ENCODE measurements around the gene MARCHF9.

MARCHF9 gene

DNA sequence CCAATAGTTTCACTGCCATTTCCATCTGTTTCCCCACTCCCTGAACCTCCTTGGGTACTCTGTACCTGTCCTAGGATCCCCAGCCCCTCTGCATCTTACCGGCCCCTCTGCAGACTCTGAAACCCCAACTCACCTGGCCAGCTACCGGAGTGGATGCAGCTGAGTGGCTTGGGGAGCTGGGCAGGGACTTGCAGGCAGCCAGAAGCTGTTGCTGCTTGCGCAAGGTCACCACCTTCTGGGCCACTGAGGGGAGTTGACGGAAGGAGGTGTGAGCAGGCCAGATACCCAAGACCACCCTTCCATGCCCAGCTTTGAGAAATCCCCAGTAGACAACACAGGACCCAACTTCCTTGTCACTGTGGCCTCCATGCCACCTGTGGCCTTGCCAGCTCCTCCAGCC lies 22.6 kb upstream of the MARCHF9 start:
- TF ChIP-seq GATA3 (IDR thresholded peaks at IDR 0.05; ENCODE audit: low read depth, low read length): no peak
- no peak for TF ChIP-seq GATA2 (IDR thresholded peaks at IDR 0.05; ENCODE audit: low read depth, low read length)

DNA sequence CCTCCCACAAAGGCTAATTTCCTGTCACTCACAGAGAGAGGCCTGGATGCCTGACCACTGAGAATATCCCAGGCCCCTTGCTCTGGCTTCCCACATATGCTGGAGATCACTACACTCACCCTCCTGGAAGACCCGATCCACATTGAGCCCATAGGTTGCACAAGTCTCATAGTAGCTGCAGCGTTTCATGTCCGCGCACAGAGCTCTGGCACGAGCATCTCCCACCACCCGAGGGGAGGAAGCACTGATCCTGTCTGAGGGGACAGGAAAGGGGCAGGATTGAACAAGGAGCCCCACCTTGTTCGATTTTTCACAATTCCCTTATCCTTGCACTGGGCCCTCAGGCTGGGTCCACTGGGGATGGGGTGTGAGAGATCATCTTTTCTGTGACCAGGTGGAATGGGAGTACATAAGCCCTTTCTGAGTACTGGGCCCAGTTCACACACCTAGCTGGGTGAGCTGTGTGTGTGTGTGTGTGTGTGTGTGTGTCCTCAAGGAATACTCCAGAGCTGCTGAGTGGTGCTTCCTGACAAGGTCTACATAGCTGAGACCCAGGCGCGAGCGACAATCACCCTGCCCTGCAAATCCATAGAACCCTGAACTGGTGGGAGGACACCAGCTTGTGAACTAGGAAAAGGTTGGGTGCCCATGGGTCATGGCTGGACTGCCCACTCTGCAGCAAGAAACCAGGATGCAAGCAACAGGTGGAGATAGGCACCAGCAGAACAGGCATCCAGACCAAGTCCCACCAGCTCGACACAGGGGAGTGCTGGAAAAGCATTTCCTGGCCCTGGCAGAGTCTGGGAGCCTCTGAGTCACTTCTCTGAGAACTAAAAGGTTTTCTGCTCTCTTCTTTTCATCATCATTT lies 21.9 kb upstream of the MARCHF9 start:
- TF ChIP-seq GATA2 (IDR thresholded peaks at IDR 0.05; ENCODE audit: low read depth, low read length): no peak
- TF ChIP-seq GATA3 (IDR thresholded peaks at IDR 0.05; ENCODE audit: low read depth, low read length): no peak

DNA sequence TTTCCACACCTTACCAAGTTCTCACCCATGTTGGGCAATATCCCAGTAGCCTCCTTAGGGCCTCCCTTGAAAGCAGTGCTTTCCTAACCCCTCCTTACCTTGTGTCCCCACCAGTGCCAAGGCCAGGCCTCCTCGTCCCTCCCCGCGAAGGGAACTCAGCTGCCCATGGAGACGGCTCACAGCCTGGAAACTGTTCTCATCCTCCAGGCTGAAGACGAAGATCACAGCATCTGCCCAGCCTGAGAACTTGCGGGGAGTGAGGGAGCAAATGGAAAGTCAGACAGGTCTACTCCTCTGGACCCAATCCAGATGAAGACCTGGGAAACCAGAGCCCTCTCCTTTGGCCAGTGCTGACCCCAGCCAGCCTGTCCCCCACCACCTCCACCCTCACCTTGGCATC lies 21.0 kb upstream of the MARCHF9 start:
- TF ChIP-seq GATA3 (IDR thresholded peaks at IDR 0.05; ENCODE audit: low read depth, low read length): no peak
- TF ChIP-seq GATA2 (IDR thresholded peaks at IDR 0.05; ENCODE audit: low read depth, low read length): no peak

DNA sequence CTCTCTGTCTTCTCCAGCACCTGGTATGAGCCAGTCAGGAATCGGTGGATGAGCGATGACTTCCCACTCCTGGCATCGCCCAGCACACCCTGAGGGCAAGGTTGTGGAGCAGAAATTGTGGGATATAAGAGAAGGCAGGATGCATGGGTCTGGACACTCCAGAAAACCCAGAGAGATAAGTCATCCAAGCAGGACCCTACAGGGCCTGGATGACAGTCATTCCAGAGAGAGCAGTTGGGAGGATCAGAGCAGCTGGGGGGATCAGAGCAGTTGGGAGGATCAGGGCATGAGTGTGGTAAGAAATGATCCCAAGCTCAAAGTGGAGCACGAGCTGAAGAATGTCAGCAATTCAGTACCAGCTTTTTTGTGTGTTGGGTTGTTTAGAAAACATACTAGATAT lies 20.3 kb upstream of the MARCHF9 start:
- no peak for TF ChIP-seq GATA2 (IDR thresholded peaks at IDR 0.05; ENCODE audit: low read depth, low read length)
- TF ChIP-seq GATA3 (IDR thresholded peaks at IDR 0.05; ENCODE audit: low read depth, low read length): no peak

DNA sequence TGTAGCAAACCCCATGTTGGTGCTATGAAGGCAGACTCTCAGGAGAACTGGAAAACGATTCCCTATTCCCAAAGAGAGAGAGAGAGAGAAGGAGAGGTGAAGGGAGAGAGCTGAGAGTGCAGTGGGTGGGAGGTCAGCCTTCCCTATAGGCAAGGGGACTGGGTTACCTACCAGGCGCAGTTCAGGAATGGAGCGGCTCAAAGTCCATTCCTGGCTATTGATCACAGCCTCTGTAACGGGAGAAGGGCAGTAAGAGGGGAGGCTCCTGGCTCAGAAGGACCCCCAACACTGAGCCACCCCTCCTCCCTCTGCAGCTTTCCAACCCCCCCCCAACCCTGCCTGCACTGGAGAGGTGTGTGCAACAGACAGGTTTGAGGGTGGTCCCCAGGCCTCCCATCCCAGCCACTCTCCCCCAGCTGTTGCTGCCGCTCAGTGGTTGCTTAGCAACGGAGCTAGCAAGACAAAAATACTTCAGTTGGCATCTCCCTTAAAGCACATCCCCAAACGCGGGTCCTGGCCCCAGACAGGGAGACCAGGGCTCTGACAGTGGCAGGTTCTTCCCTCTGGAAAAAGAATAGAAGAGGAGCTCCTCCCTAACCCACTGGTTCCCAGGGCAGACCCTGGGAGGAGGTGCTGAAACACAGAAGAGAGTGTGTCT lies 19.6 kb upstream of the MARCHF9 start:
- TF ChIP-seq GATA3 (IDR thresholded peaks at IDR 0.05; ENCODE audit: low read depth, low read length) (no peak), GATA2 (IDR thresholded peaks at IDR 0.05; ENCODE audit: low read depth, low read length) (no peak)

DNA sequence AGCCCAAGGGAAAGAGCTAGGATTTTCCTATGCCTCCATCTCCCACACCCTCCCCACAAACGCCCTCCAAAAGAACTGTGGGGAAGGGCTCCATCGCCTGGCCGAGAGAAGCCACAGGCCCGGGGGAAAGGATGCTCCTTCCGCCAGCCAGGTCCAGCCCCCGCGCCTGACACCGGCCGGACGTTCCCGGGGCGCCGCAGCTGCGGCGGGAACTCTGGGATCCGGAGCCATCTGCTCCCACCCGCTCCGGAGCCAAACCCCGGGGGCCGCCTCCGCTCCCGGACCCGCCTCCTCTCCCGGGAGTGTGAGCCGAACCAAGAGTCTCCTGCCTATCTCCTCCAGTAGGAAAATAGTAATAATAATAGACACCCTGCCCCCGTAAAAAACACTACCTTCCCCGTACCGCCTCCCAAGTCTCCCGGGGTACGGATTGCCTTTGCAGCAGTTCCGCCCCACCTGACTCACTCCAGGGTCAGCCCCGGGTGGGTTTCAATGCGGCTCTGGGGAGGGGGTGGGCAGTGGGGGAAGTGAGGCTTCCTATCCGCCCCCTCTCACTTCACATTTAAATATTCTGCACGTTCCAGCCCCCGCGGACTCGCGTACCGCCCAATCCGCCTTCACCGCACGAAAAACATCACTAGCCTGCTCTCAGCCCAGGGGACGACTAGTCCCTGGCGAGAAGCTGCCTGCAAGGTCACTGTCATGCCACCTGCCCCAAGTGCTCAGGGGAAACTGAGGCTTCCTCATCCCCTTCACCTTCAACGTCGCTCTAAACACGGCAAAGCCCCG lies 18.8 kb upstream of the MARCHF9 start:
- TF ChIP-seq GATA2 (IDR thresholded peaks at IDR 0.05; ENCODE audit: low read depth, low read length): no peak
- TF ChIP-seq GATA3 (IDR thresholded peaks at IDR 0.05; ENCODE audit: low read depth, low read length): no peak

DNA sequence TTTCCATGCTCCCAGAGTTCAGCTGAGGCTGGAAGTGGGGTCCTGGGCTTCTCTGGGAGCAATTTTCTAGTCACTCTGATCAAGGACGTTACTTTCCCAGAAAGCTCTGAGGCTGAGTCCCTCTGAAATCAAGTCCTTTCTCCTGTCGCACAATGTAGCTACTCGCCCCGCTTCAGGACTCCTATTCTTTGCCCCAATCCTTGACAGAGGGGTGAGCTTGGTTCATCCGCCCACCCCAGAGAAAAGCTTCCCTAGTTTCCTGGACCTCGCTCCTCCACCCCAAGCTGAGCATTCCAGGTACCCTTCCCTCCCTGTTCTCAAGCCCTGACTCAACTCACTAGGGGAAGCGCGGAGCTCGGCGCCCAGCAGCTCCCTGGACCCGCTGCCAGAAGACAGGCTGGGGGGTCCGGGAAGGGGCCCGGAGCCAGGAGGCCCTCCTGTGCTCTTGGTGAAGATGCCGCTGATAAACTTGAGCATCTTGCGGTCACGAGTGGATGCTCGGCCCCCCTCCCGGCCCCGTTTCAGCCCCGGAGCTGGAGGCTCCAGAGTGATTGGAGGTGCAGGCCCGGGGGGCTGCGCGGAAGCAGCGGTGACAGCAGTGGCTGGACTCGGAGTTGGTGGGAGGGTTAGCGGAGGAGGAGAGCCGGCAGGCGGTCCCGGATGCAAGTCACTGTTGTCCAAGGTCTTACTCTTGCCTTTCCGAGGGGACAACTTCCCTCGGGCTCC lies 18.0 kb upstream of the MARCHF9 start:
- TF ChIP-seq GATA2 (IDR thresholded peaks at IDR 0.05; ENCODE audit: low read depth, low read length) (no peak), GATA3 (IDR thresholded peaks at IDR 0.05; ENCODE audit: low read depth, low read length) (no peak)

DNA sequence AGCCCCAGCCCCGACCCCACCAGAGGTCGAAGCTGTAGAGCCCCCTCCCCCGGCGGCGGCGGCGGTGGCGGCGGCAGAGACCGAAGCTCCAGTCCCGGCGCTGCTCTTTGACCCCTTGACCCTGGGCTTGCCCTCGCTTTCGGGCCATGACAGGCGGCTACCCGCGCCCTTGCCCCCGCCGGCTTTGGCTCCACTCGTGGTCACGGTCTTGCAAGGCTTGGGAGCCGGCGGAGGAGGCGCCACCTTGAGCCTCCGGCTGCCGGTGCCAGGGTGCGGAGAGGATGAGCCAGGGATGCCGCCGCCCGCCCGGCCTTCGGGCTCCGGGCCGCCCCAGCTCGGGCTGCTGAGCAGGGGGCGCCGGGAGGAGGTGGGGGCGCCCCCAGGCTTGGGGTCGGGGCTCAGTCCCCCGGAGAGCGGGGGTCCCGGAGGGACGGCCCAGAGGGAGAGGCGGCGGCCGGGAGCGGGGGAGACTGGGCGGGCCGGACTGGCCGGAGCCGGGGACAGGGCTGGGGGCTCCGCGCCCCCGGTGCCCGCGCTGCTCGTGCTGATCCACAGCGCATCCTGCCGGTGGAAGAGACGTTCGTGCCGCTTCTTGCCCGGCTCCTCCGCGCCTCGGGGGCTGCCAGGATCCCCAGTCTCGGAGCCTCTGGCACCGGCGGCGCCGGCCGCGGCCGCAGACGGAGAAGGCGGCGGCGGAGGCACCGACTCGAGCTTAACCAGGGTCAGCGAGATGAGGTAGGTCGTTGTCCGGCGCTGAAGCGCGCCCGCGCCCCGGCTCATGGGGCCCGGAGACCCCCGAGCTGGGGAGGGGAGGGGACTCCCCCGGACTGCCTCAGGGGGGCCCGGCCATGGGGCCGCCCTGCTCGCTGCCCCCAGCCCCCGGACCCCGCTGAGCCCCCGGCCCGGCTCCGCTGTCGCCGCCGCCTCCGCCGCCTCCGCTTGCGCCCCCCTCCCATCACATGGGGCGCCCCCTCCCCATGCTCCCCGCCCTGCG lies 17.1 kb upstream of the MARCHF9 start:
- TF ChIP-seq GATA3 (IDR thresholded peaks at IDR 0.05; ENCODE audit: low read depth, low read length): no peak
- TF ChIP-seq GATA2 (IDR thresholded peaks at IDR 0.05; ENCODE audit: low read depth, low read length): no peak

DNA sequence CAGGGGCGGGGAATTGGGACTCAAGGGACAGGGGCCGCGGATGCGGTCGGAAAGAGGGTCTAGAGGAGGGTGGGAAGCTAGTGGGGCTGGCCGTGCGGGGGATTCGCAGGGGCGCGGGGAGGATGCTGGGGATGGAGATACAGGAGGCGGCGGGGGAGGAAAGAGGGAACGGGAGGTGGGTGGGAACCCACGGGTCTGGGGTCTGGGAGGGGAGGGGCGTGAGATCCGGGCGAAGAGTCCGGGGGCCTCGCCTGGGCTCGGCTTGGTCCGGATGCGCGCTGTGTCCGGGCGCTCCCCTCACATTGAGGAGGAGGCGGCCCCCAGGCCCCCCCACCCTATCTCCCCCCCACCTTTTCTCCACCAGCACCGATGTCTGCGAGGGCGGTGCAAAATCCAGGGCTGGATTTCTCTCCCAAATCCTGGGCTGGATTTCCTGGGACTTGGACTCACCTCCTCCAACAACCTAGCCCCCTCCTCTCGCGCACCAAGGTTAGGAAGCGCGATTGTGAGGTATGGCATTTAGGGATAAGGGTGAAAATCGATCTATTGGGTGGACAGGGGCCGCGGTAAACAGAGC lies 16.2 kb upstream of the MARCHF9 start, which contains the start of gene AGAP2:
TSS of gene AGAP2 (minus strand) at position 82 of the 577 bp plus-strand sequence. CDS start 496 bp downstream, outside the sequence.
- TF ChIP-seq GATA3 (IDR thresholded peaks at IDR 0.05; ENCODE audit: low read depth, low read length) (no peak), GATA2 (IDR thresholded peaks at IDR 0.05; ENCODE audit: low read depth, low read length) (no peak)

DNA sequence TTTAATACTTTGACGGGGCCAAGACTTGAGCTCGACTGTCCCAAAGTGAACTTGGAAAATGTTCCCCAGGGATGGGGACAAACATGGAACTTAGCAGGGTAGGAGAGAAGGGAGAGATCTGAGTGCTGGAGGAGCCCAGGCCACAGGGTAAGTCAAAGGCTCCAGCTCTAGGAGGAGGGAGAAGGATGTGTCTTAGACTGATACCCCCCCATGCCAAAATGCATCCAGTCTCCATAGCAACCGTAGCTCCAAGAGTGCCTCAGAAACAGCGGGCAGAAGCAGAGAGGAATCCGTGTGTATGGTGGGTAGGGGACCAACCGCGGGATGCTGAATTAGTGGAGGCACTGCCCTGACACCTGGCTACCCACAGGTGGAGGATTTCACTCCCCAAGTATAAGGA lies 15.5 kb upstream of the MARCHF9 start:
- TF ChIP-seq GATA2 (IDR thresholded peaks at IDR 0.05; ENCODE audit: low read depth, low read length): no peak
- TF ChIP-seq GATA3 (IDR thresholded peaks at IDR 0.05; ENCODE audit: low read depth, low read length): no peak

DNA sequence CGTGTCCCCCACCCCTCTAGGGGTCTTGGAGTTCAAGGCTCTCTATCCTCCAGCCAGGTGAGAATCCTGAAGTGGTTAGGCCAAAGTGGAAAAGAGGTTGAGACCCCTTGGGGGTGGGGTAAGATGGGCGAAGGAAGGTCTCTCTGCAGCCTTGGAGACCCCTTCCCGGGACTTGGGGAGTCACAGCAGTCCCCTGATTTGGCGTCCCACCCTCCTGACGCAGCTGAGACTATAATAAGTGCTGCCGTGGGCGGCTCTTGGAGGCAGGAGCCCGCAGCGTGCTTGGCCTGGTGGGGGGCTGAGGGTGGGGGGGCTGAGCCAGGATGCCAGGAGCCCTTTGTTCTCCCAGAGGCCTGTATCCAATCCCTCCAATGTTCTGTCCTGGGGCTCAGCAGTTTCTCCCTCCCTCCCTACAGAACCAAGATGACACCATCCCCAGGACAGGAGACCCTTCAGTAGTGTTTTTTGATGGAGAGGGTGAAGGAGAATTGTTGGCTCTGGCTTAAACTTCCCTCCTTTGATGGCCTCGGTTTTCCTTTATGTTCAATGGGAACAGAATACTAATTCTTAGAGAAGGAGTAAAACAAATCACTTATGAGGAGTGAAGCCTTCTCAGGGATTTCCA lies 14.9 kb upstream of the MARCHF9 start:
- TF ChIP-seq GATA3 (IDR thresholded peaks at IDR 0.05; ENCODE audit: low read depth, low read length) (no peak), GATA2 (IDR thresholded peaks at IDR 0.05; ENCODE audit: low read depth, low read length) (no peak)
